GM19468 (cell line): ENCODE results near the gene MINDY4.
"Not testable (repeated sequence)": the region's sequence is repeated elsewhere in the genome, so short reads cannot be mapped to it uniquely, and the experiment has no call there.

ENCODE experiments used
- ATAC-seq: cut with Tn5 transposase; IDR thresholded peaks from one replicate; pipeline ENCODE4 v1.9.1; 2021; ENCODE audit warnings: mild to moderate bottlenecking, moderate library complexity, moderate number of reproducible peaks; ENCODE audit not compliant: unreplicated experiment; ENCODE audit errors: extremely low read depth

MINDY4 gene

DNA sequence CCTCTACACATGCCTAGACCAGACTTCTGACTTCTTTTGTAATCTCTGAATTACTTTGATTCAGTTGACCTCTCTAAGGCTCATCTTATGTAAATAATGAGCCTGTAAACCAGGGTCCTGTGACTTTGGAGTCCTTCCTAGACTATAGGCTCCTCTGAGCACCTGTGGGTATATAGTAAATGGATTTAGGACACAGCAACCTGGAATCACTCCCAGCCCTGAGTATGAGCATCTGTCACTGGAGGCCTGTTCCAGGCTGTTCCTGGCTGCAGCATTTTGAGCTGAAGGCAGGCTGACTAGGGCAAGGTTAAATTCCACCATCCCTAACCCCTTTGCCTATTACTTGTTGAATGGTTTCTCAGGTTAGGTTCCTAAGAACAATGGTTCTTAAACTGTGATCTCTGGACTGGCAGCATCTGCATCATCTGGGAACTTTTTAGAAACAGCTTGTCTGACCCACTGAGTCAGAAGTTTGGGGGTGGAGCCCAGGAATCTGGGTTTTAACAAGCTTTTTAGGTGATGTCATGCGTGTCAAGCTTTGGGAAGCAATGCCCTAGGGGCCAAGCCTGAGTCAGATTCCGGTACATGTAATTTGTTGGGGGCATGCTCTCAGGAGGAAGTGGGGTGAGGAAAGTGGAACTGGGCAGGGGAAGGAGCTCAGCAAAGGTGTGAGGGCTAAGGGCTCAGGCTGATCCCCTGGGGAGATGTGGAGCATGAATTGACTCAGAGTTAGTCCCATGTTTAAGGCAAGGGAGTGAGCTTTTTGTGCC is 28.2 kb downstream of the MINDY4 start:
- ATAC-seq, result peak; percentile 38

DNA sequence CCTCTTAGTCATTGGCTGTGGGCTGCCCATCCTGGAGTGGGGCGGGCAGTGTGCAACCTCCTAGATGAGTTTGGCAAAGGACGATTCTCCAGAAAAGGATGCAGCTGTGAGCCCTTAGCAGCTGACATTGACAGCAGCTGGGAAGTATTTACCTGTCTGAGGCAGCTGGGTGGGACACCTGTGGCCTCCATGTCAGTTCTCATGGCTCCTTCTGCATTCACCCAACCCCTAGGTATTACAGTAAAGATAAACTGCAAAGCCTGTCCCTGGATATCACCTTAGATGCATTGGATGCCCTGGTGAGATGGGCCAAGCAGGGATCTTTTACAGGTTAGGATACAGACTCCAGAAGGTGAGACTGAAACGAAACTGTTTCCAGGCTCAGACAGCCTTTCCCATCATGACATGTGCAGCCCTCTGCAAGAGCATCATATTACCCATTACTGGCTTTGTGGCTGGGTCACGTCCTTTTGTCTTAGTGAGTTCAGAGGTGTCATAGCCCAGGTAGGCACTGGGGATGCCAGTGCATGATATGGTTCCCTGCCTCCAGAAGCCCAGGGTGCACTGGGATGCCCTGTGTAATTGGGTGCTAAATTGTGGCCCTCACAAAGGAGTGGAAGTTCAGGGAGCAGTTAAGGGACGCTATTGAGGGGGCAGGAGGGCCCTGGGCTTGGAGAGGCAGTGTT is 28.9 kb downstream of the MINDY4 start:
- ATAC-seq, result no peak

- no peak for ATAC-seq
Measured at GRCh38 chr7:30800785-30801252, 29.6 kb downstream of the MINDY4 start.

- no peak for ATAC-seq
Measured at GRCh38 chr7:30802812-30803211, 31.6 kb downstream of the MINDY4 start.

DNA sequence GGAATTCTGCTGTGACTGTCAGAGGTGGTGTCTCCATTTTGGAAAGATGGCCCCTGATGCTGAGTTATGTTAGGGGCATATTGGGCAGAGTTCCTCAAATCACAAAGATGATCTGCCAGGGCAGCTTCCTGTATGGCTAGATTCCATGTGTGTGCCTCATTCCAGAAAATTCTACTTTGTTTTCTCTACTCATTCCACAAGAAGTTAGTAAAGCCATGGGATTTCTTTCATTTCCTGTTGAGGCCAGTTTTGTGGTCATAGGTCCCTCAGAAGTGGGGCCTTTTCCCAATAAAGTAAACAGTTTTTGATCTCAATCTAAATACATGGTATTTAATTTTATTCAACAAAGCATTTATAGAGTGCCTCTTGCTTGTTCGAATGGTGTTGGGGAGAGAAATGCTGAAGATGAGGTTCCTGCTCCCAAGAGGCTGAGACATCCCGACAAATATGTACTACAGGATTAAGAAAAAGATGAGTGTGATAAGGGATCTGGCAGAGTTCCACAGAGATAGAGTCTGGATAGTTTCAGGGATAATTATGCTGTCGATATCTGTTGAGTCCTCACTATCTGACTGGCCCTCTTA is 33.0 kb downstream of the MINDY4 start:
- ATAC-seq, result no peak

- ATAC-seq, result no peak
Measured at GRCh38 chr7:30805081-30805691, 34.0 kb downstream of the MINDY4 start.

GRCh38 chr7:30805931-30806330 is 34.7 kb downstream of the MINDY4 start:
- no peak for ATAC-seq

DNA sequence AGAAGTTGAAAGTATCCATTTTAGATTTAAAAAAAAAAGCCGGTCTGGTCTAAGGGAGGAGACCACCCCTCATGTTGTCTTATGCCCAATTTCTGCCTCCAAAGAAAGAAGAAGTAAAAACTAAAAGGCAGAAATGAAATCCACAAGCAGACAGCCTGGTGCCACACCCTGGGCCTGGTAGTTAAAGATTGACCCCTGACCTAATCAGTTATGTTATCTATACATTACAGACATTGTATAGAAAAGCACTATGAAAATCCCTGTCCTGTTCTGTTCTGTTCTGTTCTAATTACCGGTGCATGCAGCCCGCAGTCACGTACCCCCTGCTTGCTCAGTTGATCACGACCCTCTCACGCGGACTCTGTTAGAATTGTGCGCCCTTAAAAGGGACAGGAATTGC is 36.3 kb downstream of the MINDY4 start:
- not testable (repeated sequence) for ATAC-seq

- not testable (repeated sequence) for ATAC-seq
Measured at GRCh38 chr7:30807941-30808340, 36.7 kb downstream of the MINDY4 start.

- no peak for ATAC-seq
Measured at GRCh38 chr7:30810986-30811385, 39.8 kb downstream of the MINDY4 start.

- no peak for ATAC-seq
Measured at GRCh38 chr7:30812676-30813075, 41.5 kb downstream of the MINDY4 start.

DNA sequence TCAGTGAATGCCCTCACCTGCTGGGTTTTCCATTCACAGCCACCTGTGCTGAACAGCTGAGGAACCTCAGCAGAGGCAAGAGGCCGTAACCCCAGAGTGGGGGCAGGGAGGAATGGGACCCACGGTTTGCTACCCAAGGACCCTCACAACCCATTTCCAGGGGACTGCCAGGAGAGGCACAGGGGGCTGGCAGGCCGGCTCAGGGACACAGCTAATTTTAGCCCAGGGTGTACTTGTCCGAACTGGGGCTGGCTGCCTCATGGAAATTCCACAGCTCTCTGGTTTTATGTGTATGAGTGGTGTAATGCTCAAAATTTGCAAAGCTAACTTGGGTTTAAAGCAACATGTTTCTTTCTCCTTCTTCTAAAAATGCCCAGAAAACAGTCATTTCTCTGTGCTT is 42.2 kb downstream of the MINDY4 start:
- ATAC-seq, result no peak

DNA sequence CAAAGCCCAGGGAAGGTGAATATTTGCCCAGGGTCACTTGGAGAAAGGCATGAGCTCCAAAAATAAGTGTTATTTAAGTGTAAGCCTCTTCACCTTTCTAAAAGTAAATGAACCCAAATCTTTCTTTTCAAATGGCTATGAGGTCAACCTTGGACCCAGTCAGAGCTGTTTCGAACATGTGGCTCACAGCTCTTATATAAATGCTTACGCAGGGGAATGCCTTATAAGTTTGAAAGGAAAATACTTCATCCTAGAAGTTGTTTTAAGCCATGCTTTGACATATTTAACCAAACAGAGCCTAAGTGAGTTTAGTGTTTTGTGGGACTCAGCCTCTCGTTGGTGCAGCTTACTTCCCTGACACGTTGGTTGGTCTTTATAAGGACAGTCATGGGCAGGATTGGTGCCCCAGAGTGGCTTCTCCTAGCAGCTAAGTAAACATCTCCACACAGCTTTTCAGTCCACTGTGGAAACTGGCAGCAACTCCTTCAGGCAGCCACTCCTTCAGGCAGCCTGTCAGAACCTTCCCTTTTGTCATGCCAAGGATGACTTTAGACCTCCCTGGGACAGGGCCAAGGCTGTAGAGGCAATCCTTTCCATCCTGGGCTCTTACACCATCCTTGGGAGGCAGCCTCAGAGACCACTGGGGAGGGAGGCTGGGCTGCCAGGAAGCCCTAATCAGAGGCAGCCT is 43.6 kb downstream of the MINDY4 start:
- ATAC-seq, result no peak

DNA sequence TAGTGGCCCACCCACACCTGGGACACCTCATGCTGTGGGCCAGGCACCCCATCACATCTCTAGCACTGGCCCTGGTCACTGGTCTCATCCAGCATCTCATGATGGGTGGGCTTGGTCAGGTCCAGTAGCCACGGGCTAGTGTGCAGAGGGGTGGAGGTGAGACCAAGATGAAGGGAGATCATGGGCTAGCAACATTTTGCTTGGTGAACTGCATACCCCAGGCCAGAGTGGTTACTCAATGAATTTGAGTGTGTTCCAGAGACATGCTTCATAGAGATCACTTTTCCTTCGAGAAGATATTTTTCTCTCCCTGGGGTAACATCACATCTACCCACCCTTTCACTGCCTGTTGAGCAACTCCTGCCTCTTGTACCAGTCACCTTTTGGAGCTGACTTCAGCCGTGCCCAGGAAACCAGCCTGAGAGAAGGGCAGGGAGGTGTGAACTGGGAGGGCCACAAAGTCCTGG is 44.2 kb downstream of the MINDY4 start:
- no peak for ATAC-seq

- no peak for ATAC-seq
Measured at GRCh38 chr7:30815951-30816644, 44.9 kb downstream of the MINDY4 start.

DNA sequence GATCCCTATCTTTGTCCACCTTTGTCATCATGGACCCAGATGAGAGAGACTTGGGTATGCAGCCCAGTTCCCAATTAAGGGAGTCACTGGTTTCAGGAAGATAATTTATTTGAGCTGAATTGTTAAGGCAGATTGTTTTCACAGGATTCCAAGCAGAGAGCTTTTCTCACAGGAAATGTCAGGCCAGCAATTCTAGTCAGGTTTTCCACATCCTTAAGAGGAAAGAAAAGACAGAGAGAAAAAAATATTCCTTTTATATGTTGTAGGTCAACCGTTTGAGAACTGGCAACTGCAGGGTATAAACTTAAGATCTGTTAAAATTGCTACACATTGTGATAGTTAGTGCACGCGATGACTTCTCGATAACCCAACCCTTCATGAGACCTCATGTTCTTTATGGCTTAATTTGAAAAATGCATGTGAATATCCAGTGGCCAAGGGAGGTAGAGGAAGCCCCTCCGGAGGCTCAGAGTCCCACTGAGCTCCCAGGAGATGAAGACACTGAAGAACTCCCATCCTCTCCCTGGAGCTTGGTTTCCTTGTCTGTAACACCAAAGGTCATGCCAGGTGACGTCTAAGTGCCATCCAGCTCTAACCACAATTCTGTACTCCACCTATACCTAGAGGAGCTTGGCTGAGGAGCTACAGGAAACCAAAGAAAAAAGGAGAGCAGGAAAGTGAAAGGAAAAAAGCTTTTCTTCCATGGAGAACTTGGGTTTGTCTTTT is 45.6 kb downstream of the MINDY4 start:
- no peak for ATAC-seq

DNA sequence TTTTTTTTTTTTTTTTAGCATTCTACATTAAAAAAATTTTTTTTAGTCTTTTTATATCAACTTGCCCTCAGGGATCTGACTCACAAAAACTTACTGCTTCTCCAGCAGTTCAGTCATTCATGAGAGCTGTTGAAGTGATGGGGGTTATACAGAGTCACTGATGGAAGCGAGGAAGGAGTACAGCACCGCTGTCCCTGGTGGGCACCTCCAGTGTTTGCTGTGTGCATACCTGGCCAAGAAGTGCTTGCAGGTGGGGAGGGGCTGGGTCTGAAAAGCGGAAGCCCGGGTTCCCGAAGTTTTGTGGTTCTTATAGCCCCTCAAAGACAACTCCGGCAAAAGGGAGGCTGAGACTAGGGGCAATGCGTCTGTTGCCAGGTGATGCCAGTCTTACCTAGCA is 46.2 kb downstream of the MINDY4 start:
- ATAC-seq, result no peak

DNA sequence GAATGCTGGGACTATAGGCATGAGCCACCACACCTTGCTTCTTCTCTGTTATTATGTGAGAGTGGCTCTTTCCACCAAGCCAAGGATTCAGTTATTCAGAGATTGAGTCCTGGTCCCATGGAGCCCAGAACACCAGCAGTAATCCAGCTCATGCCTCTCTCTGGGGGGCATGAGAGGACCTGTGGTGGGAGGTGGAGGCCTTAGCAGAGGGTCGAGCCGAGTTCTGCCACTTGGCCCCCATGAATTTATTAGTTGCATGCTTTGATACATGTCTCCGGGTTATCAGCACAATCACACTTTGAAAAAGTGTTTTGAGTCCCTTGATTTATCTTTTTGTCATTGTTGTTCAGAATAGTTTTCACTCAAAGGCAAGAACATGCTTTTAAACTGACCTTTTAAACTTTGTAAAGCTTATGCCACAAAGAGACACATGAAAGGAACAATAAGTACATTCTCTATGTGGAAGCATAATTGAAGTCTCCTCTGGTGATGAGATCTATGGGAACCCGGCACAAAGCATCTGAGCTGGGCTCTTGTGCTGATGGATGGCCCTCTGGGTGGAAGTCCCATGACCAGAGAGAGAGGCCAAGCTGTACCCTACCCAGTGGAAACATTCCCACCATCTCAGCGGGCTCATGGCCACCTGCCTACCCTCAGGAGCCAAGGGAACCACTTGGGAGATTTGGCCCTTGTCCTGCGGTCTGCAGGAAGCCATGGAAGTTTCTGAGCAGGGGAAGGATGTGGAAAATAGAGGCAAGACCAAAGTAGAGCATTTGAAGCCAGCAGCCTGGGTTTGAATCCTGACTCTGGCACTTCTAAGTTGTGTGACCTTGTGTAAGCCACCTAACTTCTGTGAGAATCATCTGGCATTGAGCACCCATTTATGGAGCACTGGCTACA is 53.9 kb downstream of the MINDY4 start:
- no peak for ATAC-seq
